ENCODE measurements around the gene TAOK3. TPM values are rescaled to one million over a fixed set of nuclear protein-coding genes. Genes with fewer than 3 reads are reported as not detected.
"Not testable (repeated sequence)": the region's sequence is repeated elsewhere in the genome, so short reads cannot be mapped to it uniquely, and the experiment has no call there.

TAOK3 gene
- total RNA-seq, 1 donor from 2014 or later, result 15.7 TPM

DNA sequence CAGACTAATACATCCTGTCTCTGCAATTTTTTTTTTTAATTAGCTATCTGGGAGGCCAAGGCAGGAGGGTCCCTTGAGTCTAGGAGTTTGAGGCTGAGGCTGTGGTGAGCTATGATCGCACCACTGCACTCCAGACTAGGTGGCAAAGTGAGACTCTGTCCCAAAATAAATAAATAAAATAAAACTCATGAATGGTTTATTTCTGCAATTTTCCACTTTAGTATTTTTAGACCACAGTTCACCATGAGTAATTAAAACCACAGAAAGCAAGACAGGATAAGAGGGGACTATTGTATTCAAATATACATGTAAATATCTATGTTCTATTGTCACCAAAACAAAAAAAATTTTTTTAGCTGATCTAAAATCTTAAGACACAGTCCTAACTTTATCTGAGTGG is 17.8 kb downstream of the TAOK3 start:
- Histone ChIP-seq H2AFZ (ENCODE audit: low read depth, low read length) (no peak overlapping the region), H3K4me1 (ENCODE audit: insufficient read depth, low read length) (peaks cover 4% of the 10 kb centered on the region), H3K27ac (ENCODE audit: low read depth, low read length) (peak overlapping the region; percentile 35), H3K4me2 (ENCODE audit: low read length) (no peak overlapping the region), H3K36me3 (ENCODE audit: insufficient read depth, low read length) (no peaks in the 10 kb centered on the region), H3K27me3 (ENCODE audit: insufficient read depth, low read length) (no peaks in the 10 kb centered on the region), H4K20me1 (ENCODE audit: insufficient read depth, low read length) (no peaks in the 10 kb centered on the region), H3K79me2 (ENCODE audit: insufficient read depth, low read length) (peaks cover 44% of the 10 kb centered on the region), H3K4me3 (ENCODE audit: insufficient read depth, low read depth, low read length) (no peak overlapping the region), H3K9me3 (ENCODE audit: insufficient read depth, low read depth, low read length) (no peaks in the 10 kb centered on the region), H3K9ac (ENCODE audit: low read length) (no peak overlapping the region)
- no peak for FAIRE-seq
- peak overlapping the region; percentile 26 for H3K27ac Mint-ChIP-seq (ENCODE audit: unreplicated experiment)
- peak; percentile 50 for DNase-seq (ENCODE audit: low read depth)
- no peak overlapping the region for H3K4me3 Mint-ChIP-seq (ENCODE audit: unreplicated experiment)
- H3K36me3 Mint-ChIP-seq (ENCODE audit: low read depth, unreplicated experiment), result peaks cover 2% of the 10 kb centered on the region
- no peak for TF ChIP-seq EZH2 (IDR thresholded peaks at IDR 0.05; ENCODE audit: insufficient read depth, low read length)
- TF ChIP-seq, protein P1, sequence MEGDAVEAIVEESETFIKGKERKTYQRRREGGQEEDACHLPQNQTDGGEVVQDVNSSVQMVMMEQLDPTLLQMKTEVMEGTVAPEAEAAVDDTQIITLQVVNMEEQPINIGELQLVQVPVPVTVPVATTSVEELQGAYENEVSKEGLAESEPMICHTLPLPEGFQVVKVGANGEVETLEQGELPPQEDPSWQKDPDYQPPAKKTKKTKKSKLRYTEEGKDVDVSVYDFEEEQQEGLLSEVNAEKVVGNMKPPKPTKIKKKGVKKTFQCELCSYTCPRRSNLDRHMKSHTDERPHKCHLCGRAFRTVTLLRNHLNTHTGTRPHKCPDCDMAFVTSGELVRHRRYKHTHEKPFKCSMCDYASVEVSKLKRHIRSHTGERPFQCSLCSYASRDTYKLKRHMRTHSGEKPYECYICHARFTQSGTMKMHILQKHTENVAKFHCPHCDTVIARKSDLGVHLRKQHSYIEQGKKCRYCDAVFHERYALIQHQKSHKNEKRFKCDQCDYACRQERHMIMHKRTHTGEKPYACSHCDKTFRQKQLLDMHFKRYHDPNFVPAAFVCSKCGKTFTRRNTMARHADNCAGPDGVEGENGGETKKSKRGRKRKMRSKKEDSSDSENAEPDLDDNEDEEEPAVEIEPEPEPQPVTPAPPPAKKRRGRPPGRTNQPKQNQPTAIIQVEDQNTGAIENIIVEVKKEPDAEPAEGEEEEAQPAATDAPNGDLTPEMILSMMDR (IDR thresholded peaks at IDR 0.05; ENCODE audit: insufficient read depth, low read depth, low read length), result no peak
- peaks cover 11% of the 10 kb centered on the region for H3K4me1 Mint-ChIP-seq (ENCODE audit: low read depth, unreplicated experiment)
- H3K9me3 Mint-ChIP-seq (ENCODE audit: unreplicated experiment), result no peaks in the 10 kb centered on the region
- H3K27me3 Mint-ChIP-seq (ENCODE audit: low read depth, unreplicated experiment), result no peaks in the 10 kb centered on the region

DNA sequence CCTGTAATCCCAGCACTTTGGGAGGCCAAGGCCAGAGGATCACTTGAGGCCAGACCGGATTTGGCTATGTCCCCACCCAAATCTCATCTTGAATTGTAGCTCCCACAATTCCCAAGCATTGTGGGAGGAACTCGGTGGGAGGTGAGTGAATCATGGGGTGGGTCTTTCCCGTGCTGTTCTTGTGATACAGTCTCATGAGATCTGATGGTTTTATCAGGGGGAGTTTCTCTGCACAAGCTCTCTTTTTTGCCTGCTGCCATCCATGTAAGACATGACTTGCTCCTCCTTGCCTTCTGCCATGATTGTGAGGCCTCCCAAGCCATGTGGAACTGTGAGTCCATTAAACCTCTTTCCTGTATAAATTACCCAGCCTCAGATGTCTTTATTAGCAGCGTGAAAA is 18.2 kb downstream of the TAOK3 start:
- not testable (repeated sequence) for H3K27me3 Mint-ChIP-seq (ENCODE audit: low read depth, unreplicated experiment); H3K4me2 ChIP-seq (ENCODE audit: low read length); H3K4me1 ChIP-seq (ENCODE audit: insufficient read depth, low read length); H3K36me3 Mint-ChIP-seq (ENCODE audit: low read depth, unreplicated experiment); DNase-seq (ENCODE audit: low read depth); H3K27ac ChIP-seq (ENCODE audit: low read depth, low read length); H3K27ac Mint-ChIP-seq (ENCODE audit: unreplicated experiment); H3K9me3 ChIP-seq (ENCODE audit: insufficient read depth, low read depth, low read length); H3K9ac ChIP-seq (ENCODE audit: low read length); H2AFZ ChIP-seq (ENCODE audit: low read depth, low read length); H3K36me3 ChIP-seq (ENCODE audit: insufficient read depth, low read length); H3K27me3 ChIP-seq (ENCODE audit: insufficient read depth, low read length); H3K4me3 Mint-ChIP-seq (ENCODE audit: unreplicated experiment); H4K20me1 ChIP-seq (ENCODE audit: insufficient read depth, low read length); H3K4me3 ChIP-seq (ENCODE audit: insufficient read depth, low read depth, low read length); H3K9me3 Mint-ChIP-seq (ENCODE audit: unreplicated experiment); FAIRE-seq
- peaks cover 41% of the 10 kb centered on the region for H3K79me2 ChIP-seq (ENCODE audit: insufficient read depth, low read length)
- peaks cover 11% of the 10 kb centered on the region for H3K4me1 Mint-ChIP-seq (ENCODE audit: low read depth, unreplicated experiment)

DNA sequence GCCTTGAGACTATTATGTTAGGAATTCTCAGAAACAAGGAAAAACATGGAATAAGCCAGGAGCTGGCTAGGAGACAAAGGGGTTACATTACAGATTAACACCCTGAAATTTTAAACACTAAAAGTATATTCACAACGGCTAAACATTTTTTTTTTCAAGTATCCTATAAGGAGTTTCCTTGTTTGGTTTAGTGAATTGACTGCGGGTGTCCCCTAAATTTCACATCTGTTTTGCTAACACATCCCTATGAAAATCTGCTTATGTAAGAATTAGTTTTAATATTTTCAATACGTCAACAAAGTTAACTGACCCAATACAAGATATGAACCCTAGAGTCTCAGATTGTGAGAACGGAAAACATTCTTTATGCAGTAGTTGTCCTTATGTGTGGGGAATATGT is 19.0 kb downstream of the TAOK3 start:
- Histone ChIP-seq H2AFZ (ENCODE audit: low read depth, low read length) (no peak overlapping the region), H3K4me3 (ENCODE audit: insufficient read depth, low read depth, low read length) (no peak overlapping the region), H3K27me3 (ENCODE audit: insufficient read depth, low read length) (no peaks in the 10 kb centered on the region), H3K9ac (ENCODE audit: low read length) (no peak overlapping the region), H3K9me3 (ENCODE audit: insufficient read depth, low read depth, low read length) (no peaks in the 10 kb centered on the region), H4K20me1 (ENCODE audit: insufficient read depth, low read length) (no peaks in the 10 kb centered on the region), H3K27ac (ENCODE audit: low read depth, low read length) (no peak overlapping the region), H3K4me1 (ENCODE audit: insufficient read depth, low read length) (peaks cover 4% of the 10 kb centered on the region), H3K4me2 (ENCODE audit: low read length) (no peak overlapping the region), H3K36me3 (ENCODE audit: insufficient read depth, low read length) (no peaks in the 10 kb centered on the region), H3K79me2 (ENCODE audit: insufficient read depth, low read length) (peaks cover 33% of the 10 kb centered on the region)
- Mint-ChIP-seq H3K9me3 (ENCODE audit: unreplicated experiment) (no peaks in the 10 kb centered on the region), H3K27me3 (ENCODE audit: low read depth, unreplicated experiment) (no peaks in the 10 kb centered on the region), H3K27ac (ENCODE audit: unreplicated experiment) (no peak overlapping the region), H3K4me1 (ENCODE audit: low read depth, unreplicated experiment) (peaks cover 11% of the 10 kb centered on the region), H3K36me3 (ENCODE audit: low read depth, unreplicated experiment) (peaks cover 2% of the 10 kb centered on the region), H3K4me3 (ENCODE audit: unreplicated experiment) (no peak overlapping the region)
- TF ChIP-seq, protein P1 (IDR thresholded peaks at IDR 0.05; ENCODE audit: insufficient read depth, low read depth, low read length), result no peak
- TF ChIP-seq EZH2 (IDR thresholded peaks at IDR 0.05; ENCODE audit: insufficient read depth, low read length), result no peak
- no peak for FAIRE-seq
- no peak for DNase-seq (ENCODE audit: low read depth)

Measured in astrocyte (in vitro differentiated cells and primary cell).